ENCODE results near the gene FAM149A.

Gene FAM149A

DNA sequence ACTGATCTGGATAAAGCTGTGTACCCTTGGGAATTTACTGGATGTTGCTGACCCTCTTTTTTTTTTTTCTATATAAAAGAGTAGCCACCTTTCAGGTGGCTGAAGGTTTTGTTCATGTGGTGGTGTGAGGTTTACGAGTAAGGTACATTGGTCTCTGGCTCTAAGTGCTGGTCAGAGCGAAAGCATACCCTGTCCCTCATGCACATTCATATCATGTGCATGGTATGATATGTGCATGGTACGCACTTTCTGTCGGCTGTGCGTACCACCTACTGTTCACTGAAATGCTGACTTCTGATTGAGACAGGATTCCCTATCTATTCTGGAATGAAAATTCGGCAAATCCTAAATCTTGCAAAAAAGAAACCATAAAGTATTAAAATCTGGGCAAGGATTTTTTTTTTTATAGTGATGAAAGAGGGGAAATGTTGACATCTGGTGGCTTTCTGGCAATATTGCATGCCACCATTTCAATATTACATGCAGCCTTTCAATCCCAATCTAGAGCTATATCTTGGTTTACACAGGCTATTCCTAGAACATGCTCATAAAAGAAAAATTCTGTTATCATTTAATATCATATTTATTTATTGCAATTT, 32.8 kb downstream of the FAM149A start:
- Histone ChIP-seq H3K4me2 (ENCODE audit: low read length) (no peak overlapping the region), H3K79me2 (ENCODE audit: control insufficient read depth, insufficient read depth, low read length, poor library complexity) (no peaks in the 10 kb centered on the region), H4K91ac (ENCODE audit: low read depth, low read length) (no peak overlapping the region), H3K18ac (ENCODE audit: low read length) (no peak overlapping the region), H3K36me3 (ENCODE audit: control insufficient read depth in 1 of 2, insufficient read depth in 2 of 2, low read length in 2 of 2) (no peaks in the 10 kb centered on the region), H2BK12ac (ENCODE audit: low read length) (no peak overlapping the region), H3K4me3 (ENCODE audit: low read depth, low read length) (no peak overlapping the region), H3K14ac (ENCODE audit: low read length) (no peak overlapping the region), H2AFZ (ENCODE audit: insufficient read depth, low read length, poor library complexity) (no peak overlapping the region), H3K9me3 (ENCODE audit: insufficient read depth, low read depth, low read length) (no peaks in the 10 kb centered on the region), H3K79me1 (ENCODE audit: low read length) (no peaks in the 10 kb centered on the region), H3K4ac (ENCODE audit: low read depth, low read length) (no peak overlapping the region), H3K27me3 (ENCODE audit: insufficient read depth, low read length) (no peaks in the 10 kb centered on the region), H2BK120ac (ENCODE audit: insufficient read depth, low read length, poor library complexity) (no peak overlapping the region), H4K8ac (ENCODE audit: low read depth, low read length) (no peak overlapping the region), H2AK5ac (ENCODE audit: low read length) (no peak overlapping the region), H2BK5ac (ENCODE audit: low read depth, low read length, poor library complexity) (no peak overlapping the region), H4K12ac (ENCODE audit: low read depth, low read length) (no peak overlapping the region), H3K23ac (ENCODE audit: low read length) (no peak overlapping the region), H3K27ac (ENCODE audit: low read depth, low read length) (no peak overlapping the region), H3K4me1 (ENCODE audit: control insufficient read depth in 1 of 2, insufficient read depth in 2 of 2, low read length in 2 of 2) (peaks cover 0 to 8% of the 10 kb centered on the region in 2 experiments), H3K9ac (ENCODE audit: low read length) (no peak overlapping the region)
- no CpG with 5 or more reads among the region's 6 CpGs for WGBS (ENCODE audit: extremely low coverage, insufficient coverage, insufficient read length)
- DNase-seq: peak in 1 of 2 donors; percentile 57

DNA sequence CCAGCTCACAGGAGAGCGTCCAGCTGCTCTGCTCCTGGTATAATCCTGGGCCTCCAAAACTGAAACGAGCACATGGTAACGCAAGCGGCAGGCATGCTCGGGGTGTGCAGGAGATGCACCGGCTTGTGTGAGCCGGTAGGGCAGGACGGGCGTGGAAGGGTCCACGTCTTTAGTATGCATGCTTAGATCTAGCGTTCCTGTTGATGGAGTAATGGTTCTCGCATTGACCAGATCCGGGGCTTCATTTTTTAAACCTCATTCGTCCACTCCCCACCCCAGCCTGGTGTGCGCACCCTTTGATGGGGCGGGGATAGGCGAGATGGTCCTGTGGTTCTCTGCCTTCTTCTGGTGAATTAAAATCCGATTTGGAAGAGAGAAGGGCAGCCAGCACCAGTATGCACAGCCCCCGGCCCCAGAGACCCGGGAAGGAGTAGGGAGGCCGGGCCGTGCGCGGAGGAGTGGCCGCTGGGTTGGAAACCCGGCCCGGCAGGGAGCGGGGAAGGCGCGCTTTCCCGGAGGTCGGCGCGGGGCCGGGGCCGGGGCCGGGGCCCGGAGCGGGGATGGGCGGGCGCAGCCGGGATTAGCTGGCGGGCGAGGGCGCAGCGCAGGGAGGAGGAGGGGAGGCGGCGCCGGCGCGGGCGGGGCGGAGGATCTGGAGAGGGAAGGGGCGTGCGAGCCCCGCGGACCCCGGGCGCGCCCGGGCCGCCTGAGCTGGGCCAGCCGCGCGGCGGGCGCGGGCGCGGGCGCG, 39.9 kb downstream of the FAM149A start:
- Histone ChIP-seq H4K8ac (ENCODE audit: low read depth, low read length) (peak overlapping the region; percentile 39), H3K79me1 (ENCODE audit: low read length) (peaks cover 1% of the 10 kb centered on the region), H3K4me3 (ENCODE audit: low read depth, low read length) (peak overlapping the region; percentile 63), H3K23ac (ENCODE audit: low read length) (no peak overlapping the region), H3K18ac (ENCODE audit: low read length) (no peak overlapping the region), H3K4ac (ENCODE audit: low read depth, low read length) (no peak overlapping the region), H3K27me3 (ENCODE audit: insufficient read depth, low read length) (no peaks in the 10 kb centered on the region), H2BK12ac (ENCODE audit: low read length) (no peak overlapping the region), H4K91ac (ENCODE audit: low read depth, low read length) (peak overlapping the region; percentile 28), H4K12ac (ENCODE audit: low read depth, low read length) (no peak overlapping the region), H3K4me1 (ENCODE audit: control insufficient read depth in 1 of 2, insufficient read depth in 2 of 2, low read length in 2 of 2) (peaks cover 4 to 11% of the 10 kb centered on the region in 2 experiments), H3K36me3 (ENCODE audit: control insufficient read depth in 1 of 2, insufficient read depth in 2 of 2, low read length in 2 of 2) (no peaks in the 10 kb centered on the region), H2BK120ac (ENCODE audit: insufficient read depth, low read length, poor library complexity) (no peak overlapping the region), H3K9me3 (ENCODE audit: insufficient read depth, low read depth, low read length) (no peaks in the 10 kb centered on the region), H3K4me2 (ENCODE audit: low read length) (peak overlapping the region; percentile 97), H2AFZ (ENCODE audit: insufficient read depth, low read length, poor library complexity) (peak overlapping the region; percentile 66), H3K14ac (ENCODE audit: low read length) (peak overlapping the region; percentile 52), H2AK5ac (ENCODE audit: low read length) (no peak overlapping the region), H3K9ac (ENCODE audit: low read length) (no peak overlapping the region), H3K79me2 (ENCODE audit: control insufficient read depth, insufficient read depth, low read length, poor library complexity) (no peaks in the 10 kb centered on the region), H2BK5ac (ENCODE audit: low read depth, low read length, poor library complexity) (no peak overlapping the region), H3K27ac (ENCODE audit: low read depth, low read length) (no peak overlapping the region)
- peak; percentile 22 to 40 for DNase-seq
- WGBS (ENCODE audit: extremely low coverage, insufficient coverage, insufficient read length): no CpG with 5 or more reads among the region's 72 CpGs

DNA sequence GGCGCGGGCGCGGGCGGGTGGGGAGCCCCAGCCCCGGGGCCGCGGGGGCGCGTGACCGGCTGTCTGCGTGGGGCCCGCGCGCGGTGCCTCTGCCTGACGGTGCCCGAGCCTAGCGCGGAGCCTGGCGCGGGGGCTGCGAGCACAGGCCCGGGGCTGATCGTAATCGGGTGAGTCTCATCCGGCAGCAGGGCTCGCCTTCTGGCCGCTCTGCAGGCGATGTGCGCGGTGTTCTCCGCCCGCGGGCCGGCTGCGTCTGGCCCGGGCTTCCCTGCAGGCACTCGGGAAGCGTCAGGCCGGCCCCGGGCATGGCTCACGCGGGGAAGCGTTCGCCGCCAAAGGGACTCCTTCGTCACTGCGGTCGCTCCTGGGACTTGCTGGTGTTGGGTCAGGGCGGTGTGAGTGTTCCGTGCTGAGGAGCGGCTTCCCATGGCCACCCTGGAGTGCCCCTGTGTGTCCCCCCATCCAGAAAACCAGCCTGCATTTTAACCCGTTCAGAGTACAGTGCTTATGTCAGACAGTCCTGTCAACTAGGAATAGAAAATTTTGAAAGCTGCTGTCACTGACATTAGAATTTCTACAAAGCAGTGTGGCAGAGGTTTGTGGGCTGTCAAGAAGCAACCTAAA, 40.6 kb downstream of the FAM149A start:
- DNase-seq: peak; percentile 32 to 55
- Histone ChIP-seq H3K4me2 (ENCODE audit: low read length) (peak overlapping the region; percentile 97), H2BK5ac (ENCODE audit: low read depth, low read length, poor library complexity) (no peak overlapping the region), H2AFZ (ENCODE audit: insufficient read depth, low read length, poor library complexity) (peak overlapping the region; percentile 2), H3K27ac (ENCODE audit: low read depth, low read length) (no peak overlapping the region), H3K36me3 (ENCODE audit: control insufficient read depth in 1 of 2, insufficient read depth in 2 of 2, low read length in 2 of 2) (no peaks in the 10 kb centered on the region), H3K14ac (ENCODE audit: low read length) (peak overlapping the region; percentile 1), H3K79me1 (ENCODE audit: low read length) (peaks cover 1% of the 10 kb centered on the region), H4K8ac (ENCODE audit: low read depth, low read length) (no peak overlapping the region), H4K91ac (ENCODE audit: low read depth, low read length) (no peak overlapping the region), H3K4me1 (ENCODE audit: control insufficient read depth in 1 of 2, insufficient read depth in 2 of 2, low read length in 2 of 2) (peaks cover 4 to 12% of the 10 kb centered on the region in 2 experiments), H3K4me3 (ENCODE audit: low read depth, low read length) (peak overlapping the region; percentile 74), H2AK5ac (ENCODE audit: low read length) (no peak overlapping the region), H2BK120ac (ENCODE audit: insufficient read depth, low read length, poor library complexity) (no peak overlapping the region), H3K79me2 (ENCODE audit: control insufficient read depth, insufficient read depth, low read length, poor library complexity) (no peaks in the 10 kb centered on the region), H3K27me3 (ENCODE audit: insufficient read depth, low read length) (no peaks in the 10 kb centered on the region), H3K9me3 (ENCODE audit: insufficient read depth, low read depth, low read length) (no peaks in the 10 kb centered on the region), H3K23ac (ENCODE audit: low read length) (no peak overlapping the region), H2BK12ac (ENCODE audit: low read length) (no peak overlapping the region), H3K9ac (ENCODE audit: low read length) (peak overlapping the region; percentile 41), H4K12ac (ENCODE audit: low read depth, low read length) (no peak overlapping the region), H3K4ac (ENCODE audit: low read depth, low read length) (no peak overlapping the region), H3K18ac (ENCODE audit: low read length) (peak overlapping the region; percentile 55)
- no CpG with 5 or more reads among the region's 54 CpGs for WGBS (ENCODE audit: extremely low coverage, insufficient coverage, insufficient read length)

DNA sequence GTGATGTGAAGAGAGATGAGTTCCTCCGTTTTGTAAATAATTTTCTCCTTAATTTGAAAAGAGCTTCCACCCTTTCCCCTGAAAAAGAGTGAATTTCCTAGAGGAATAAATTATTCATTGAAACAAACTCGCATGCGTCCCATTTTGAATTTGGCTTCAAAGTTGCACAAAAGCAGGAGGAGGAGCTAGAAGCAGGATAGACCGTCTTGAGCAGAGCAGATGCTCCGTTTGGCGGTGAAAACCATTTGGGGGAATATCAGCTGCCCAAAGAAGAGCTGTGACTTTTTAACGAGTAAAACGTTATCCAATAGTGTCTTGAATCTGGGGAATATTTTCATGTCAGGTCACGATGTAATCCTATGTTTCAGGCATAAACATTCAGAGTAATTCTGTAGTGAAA, 42.0 kb downstream of the FAM149A start:
- no peak overlapping the region for H4K8ac ChIP-seq (ENCODE audit: low read depth, low read length)
- H3K4me3 ChIP-seq (ENCODE audit: low read depth, low read length): no peak overlapping the region
- DNase-seq: no peak
- no peaks in the 10 kb centered on the region for H3K9me3 ChIP-seq (ENCODE audit: insufficient read depth, low read depth, low read length)
- H3K27ac ChIP-seq (ENCODE audit: low read depth, low read length): no peak overlapping the region
- no peak overlapping the region for H3K4me2 ChIP-seq (ENCODE audit: low read length)
- WGBS (ENCODE audit: extremely low coverage, insufficient coverage, insufficient read length): no CpG with 5 or more reads among the region's 9 CpGs
- H4K12ac ChIP-seq (ENCODE audit: low read depth, low read length): no peak overlapping the region
- H2AK5ac ChIP-seq (ENCODE audit: low read length): no peak overlapping the region
- H2BK5ac ChIP-seq (ENCODE audit: low read depth, low read length, poor library complexity): no peak overlapping the region
- H3K23ac ChIP-seq (ENCODE audit: low read length): no peak overlapping the region
- peaks cover 1% of the 10 kb centered on the region for H3K79me1 ChIP-seq (ENCODE audit: low read length)
- H3K18ac ChIP-seq (ENCODE audit: low read length): no peak overlapping the region
- H3K4ac ChIP-seq (ENCODE audit: low read depth, low read length): no peak overlapping the region
- no peak overlapping the region for H3K9ac ChIP-seq (ENCODE audit: low read length)
- H2BK120ac ChIP-seq (ENCODE audit: insufficient read depth, low read length, poor library complexity): no peak overlapping the region
- H2AFZ ChIP-seq (ENCODE audit: insufficient read depth, low read length, poor library complexity): no peak overlapping the region
- no peak overlapping the region for H3K14ac ChIP-seq (ENCODE audit: low read length)
- peaks cover 4 to 13% of the 10 kb centered on the region in 2 experiments for H3K4me1 ChIP-seq (ENCODE audit: control insufficient read depth in 1 of 2, insufficient read depth in 2 of 2, low read length in 2 of 2)
- no peaks in the 10 kb centered on the region for H3K27me3 ChIP-seq (ENCODE audit: insufficient read depth, low read length)
- H2BK12ac ChIP-seq (ENCODE audit: low read length): no peak overlapping the region
- H3K79me2 ChIP-seq (ENCODE audit: control insufficient read depth, insufficient read depth, low read length, poor library complexity): no peaks in the 10 kb centered on the region
- H4K91ac ChIP-seq (ENCODE audit: low read depth, low read length): no peak overlapping the region
- H3K36me3 ChIP-seq (ENCODE audit: control insufficient read depth in 1 of 2, insufficient read depth in 2 of 2, low read length in 2 of 2): no peaks in the 10 kb centered on the region

Measured in trophoblast cell (in vitro differentiated cells and primary cell).